MCF 10A (cell line): ENCODE data around the gene NTF3. TPM values are rescaled to one million over a fixed set of nuclear protein-coding genes. Genes with fewer than 3 reads are reported as not detected.

Experiments
- BruUV-seq: library from RNA; stranded (reverse); fragments of 400-500 nt; replicated peaks from 2 replicates; lab custom pipeline; 2021; lab: Mats Ljungman, UMichigan
- CTCF ChIA-PET: fragments of 300-600 bp; sonication (Branson Sonifier 250); formaldehyde crosslinking; extraction: SDS; loops from one replicate; lab custom pipeline; 2021; ENCODE audit warnings: antibody characterized with exemption, inconsistent platforms; lab: Yijun Ruan, JAX
- POLR2A ChIA-PET: fragments of 300-600, 350-650 bp; sonication (Branson Sonifier 250); formaldehyde crosslinking; extraction: SDS; loops from one replicate; lab custom pipeline; 2020; ENCODE audit warnings: antibody characterized with exemption, inconsistent platforms; lab: Yijun Ruan, JAX
- DNase-seq: peaks from one replicate; pipeline ENCODE4 v3.0.0-alpha.2; 2018; ENCODE audit not compliant: unreplicated experiment
- H3K27ac Mint-ChIP-seq: one replicate; pipeline ENCODE4 v1.8.0; 2022; ENCODE audit warnings: mild to moderate bottlenecking, low read depth, mixed read lengths; ENCODE audit not compliant: unreplicated experiment
- H3K27me3 Mint-ChIP-seq: one replicate; pipeline ENCODE4 v1.8.0; 2022; ENCODE audit warnings: mixed read lengths; ENCODE audit not compliant: insufficient read depth, unreplicated experiment
- H3K36me3 Mint-ChIP-seq: one replicate; pipeline ENCODE4 v1.8.0; 2022; ENCODE audit warnings: mild to moderate bottlenecking, moderate library complexity, mixed read lengths; ENCODE audit not compliant: insufficient read depth, unreplicated experiment
- H3K4me1 Mint-ChIP-seq: one replicate; pipeline ENCODE4 v1.8.0; 2022; ENCODE audit warnings: mixed read lengths; ENCODE audit not compliant: insufficient read depth, unreplicated experiment
- H3K4me3 Mint-ChIP-seq: one replicate; pipeline ENCODE4 v1.8.0; 2022; ENCODE audit warnings: mild to moderate bottlenecking, moderate library complexity, mixed read lengths; ENCODE audit not compliant: unreplicated experiment
- H3K9me3 Mint-ChIP-seq: one replicate; pipeline ENCODE4 v1.8.0; 2022; ENCODE audit warnings: mixed read lengths; ENCODE audit not compliant: unreplicated experiment
- CTCF ChIP-seq: fragments of 200-600 bp; IDR thresholded peaks from one replicate; pipeline ENCODE4 v1.8.0; 2022; ENCODE audit warnings: antibody characterized with exemption, mild to moderate bottlenecking; ENCODE audit not compliant: unreplicated experiment
- intact Hi-C: fragments of 100-400 bp; cut with micrococcal nuclease; formaldehyde crosslinking; loops from 2 replicates; pipeline ENCODE4 v1.14.1; 2022
- total RNA-seq: library from RNA; stranded (reverse); gene quantifications from 2 replicates; pipeline ENCODE4 v1.2.3, GENCODE V29; 2022

Gene NTF3
- total RNA-seq, 1 experiment from 2014 or later = not detected

- intact Hi-C loops = no loop called here
- ChIA-PET POLR2A (no interaction called here), CTCF (no interaction called here)
- Mint-ChIP-seq H3K4me1 (no peaks in the 10 kb centered on the region), H3K27ac (no peak overlapping the region), H3K9me3 (peaks cover 19% of the 10 kb centered on the region), H3K27me3 (no peaks in the 10 kb centered on the region), H3K4me3 (no peak overlapping the region), H3K36me3 (no peaks in the 10 kb centered on the region)
- no peak for TF ChIP-seq CTCF
- no TSS peak for BruUV-seq
- DNase-seq = no peak
Observed at GRCh38 chr12:5479761-5480160, 47.9 kb downstream of the NTF3 start.

- Mint-ChIP-seq H3K9me3 (peaks cover 13% of the 10 kb centered on the region), H3K36me3 (no peaks in the 10 kb centered on the region), H3K4me3 (no peak overlapping the region), H3K27ac (no peak overlapping the region), H3K4me1 (no peaks in the 10 kb centered on the region), H3K27me3 (no peaks in the 10 kb centered on the region)
- no TSS peak for BruUV-seq
- ChIA-PET POLR2A (no interaction called here), CTCF (interaction anchor here (0.6 kb wide), 1 partner anchor 26 kb away, joined by 3 read pairs; no protein-coding TSS in a partner anchor)
- intact Hi-C loops = no loop called here
- DNase-seq = no peak
- TF ChIP-seq CTCF = no peak
Observed at GRCh38 chr12:5480218-5480937, 48.5 kb downstream of the NTF3 start.

GRCh38 chr12:5480938-5481303 is 49.0 kb downstream of the NTF3 start:
- no peak for DNase-seq
- intact Hi-C loops = no loop called here
- Mint-ChIP-seq H3K9me3 (peaks cover 7% of the 10 kb centered on the region), H3K36me3 (no peaks in the 10 kb centered on the region), H3K27me3 (no peaks in the 10 kb centered on the region), H3K27ac (no peak overlapping the region), H3K4me1 (no peaks in the 10 kb centered on the region), H3K4me3 (no peak overlapping the region)
- ChIA-PET CTCF (interaction anchor here (0.6 kb wide), 1 partner anchor 25 kb away, joined by 3 read pairs; no protein-coding TSS in a partner anchor), POLR2A (no interaction called here)
- TF ChIP-seq CTCF = no peak
- BruUV-seq = no TSS peak

GRCh38 chr12:5481645-5482044 is 49.7 kb downstream of the NTF3 start:
- ChIA-PET CTCF (no interaction called here), POLR2A (no interaction called here)
- no peaks in the 10 kb centered on the region for H3K36me3 Mint-ChIP-seq
- intact Hi-C loops = no loop called here
- H3K27ac Mint-ChIP-seq = no peak overlapping the region
- no TSS peak for BruUV-seq
- peaks cover under 1% of the 10 kb centered on the region for H3K9me3 Mint-ChIP-seq
- no peaks in the 10 kb centered on the region for H3K4me1 Mint-ChIP-seq
- no peaks in the 10 kb centered on the region for H3K27me3 Mint-ChIP-seq
- no peak for TF ChIP-seq CTCF
- DNase-seq = no peak
- no peak overlapping the region for H3K4me3 Mint-ChIP-seq
